K562 (cell line): ENCODE results near the gene MDP1. TPM values are rescaled to one million over a fixed set of nuclear protein-coding genes. Genes with fewer than 3 reads are reported as not detected.

ENCODE experiments used
- ATAC-seq: fragments of 200-7000 bp; cut with Tn5 transposase; 3 replicates; pipeline ENCODE4 v1.9.1; 2020; ENCODE audit warnings: moderate library complexity
- BruUV-seq: library from RNA; stranded (reverse); fragments of 400-500 nt; replicated peaks from 2 replicates; lab custom pipeline; 2021; lab: Mats Ljungman, UMichigan
- CTCF ChIA-PET: fragments of 300-600 bp; formaldehyde crosslinking; extraction: SDS; loops from one replicate; lab custom pipeline; 2021; ENCODE audit warnings: low intra/inter-chr PET ratio; lab: Yijun Ruan, JAX
- POLR2A ChIA-PET: fragments of 300-600, 350-650 bp; sonication (Branson Sonifier 250); formaldehyde crosslinking; extraction: SDS; loops from one replicate; lab custom pipeline; 2021; ENCODE audit warnings: antibody characterized with exemption, inconsistent platforms; lab: Yijun Ruan, JAX
- DNase-seq, 4 experiments: peaks; one replicate each; pipeline versions ENCODE4 v3.0.0 to v3.0.0-alpha.2; 2011 to 2018; ENCODE audit warnings: low spot score in 3 of 4, mixed read lengths in 3 of 4; ENCODE audit errors: extremely low read depth in 1 of 4
- FAIRE-seq: peaks from 2 replicates; lab custom pipeline; 2011; peaks lifted over from hg19 to GRCh38; lab: Jason Lieb, UNC
- H2AFZ ChIP-seq: 2 replicates; pipeline ENCODE4 v1.6.0; 2011; ENCODE audit warnings: low read depth, low read length, control low read depth, inconsistent platforms
- H3K27ac ChIP-seq: fragments of 200-600 bp; 3 replicates; pipeline ENCODE4 v1.8.0; 2011; ENCODE audit warnings: low read depth, mild to moderate bottlenecking, control low read depth, inconsistent platforms, low read length, moderate library complexity, mixed read lengths; ENCODE audit errors: extremely low read depth
- H3K27me3 ChIP-seq, 2 experiments: fragments of 300-600 bp in 1 of 2; 2 replicates in 1 of 2; 3 replicates in 1 of 2; pipeline versions ENCODE4 v1.6.0 to v1.8.0; 2011; ENCODE audit warnings: inconsistent platforms in 2 of 2, low read length in 2 of 2, mild to moderate bottlenecking in 1 of 2, mixed read lengths in 1 of 2, moderate library complexity in 1 of 2; ENCODE audit not compliant: control insufficient read depth in 2 of 2, insufficient read depth in 2 of 2
- H3K36me3 ChIP-seq: fragments of 300-600 bp; 3 replicates; pipeline ENCODE4 v1.8.0; 2011; ENCODE audit warnings: mild to moderate bottlenecking, low read length, inconsistent platforms; ENCODE audit not compliant: control insufficient read depth, insufficient read depth
- H3K4me1 ChIP-seq, 2 experiments: fragments of 200-600 bp in 1 of 2; replicated peaks in 1 of 2; 2 replicates in 1 of 2; 3 replicates in 1 of 2; pipeline versions ENCODE4 v1.5.1 to v1.8.0; 2011; ENCODE audit warnings: inconsistent platforms in 2 of 2, low read length in 2 of 2, mild to moderate bottlenecking in 1 of 2, mixed read lengths in 1 of 2, moderate library complexity in 1 of 2; ENCODE audit not compliant: control insufficient read depth in 2 of 2, insufficient read depth in 2 of 2
- H3K4me2 ChIP-seq: 2 replicates; pipeline ENCODE4 v1.6.1; 2011; ENCODE audit warnings: low read length, control low read depth, inconsistent platforms, mixed read lengths; ENCODE audit not compliant: insufficient read depth
- H3K4me3 ChIP-seq: fragments of 200-600 bp; sonication (generic), shearing (Covaris generic); 2 replicates; pipeline ENCODE4 v1.5.1; 2016; ENCODE audit warnings: control low read depth, inconsistent platforms
- H3K79me2 ChIP-seq: fragments of 200-600 bp; 3 replicates; pipeline ENCODE4 v1.8.0; 2011; ENCODE audit warnings: low read length, inconsistent platforms; ENCODE audit not compliant: control insufficient read depth, insufficient read depth
- H3K9ac ChIP-seq, 2 experiments: 2 replicates each; pipeline versions ENCODE4 v1.6.0 to v1.6.1; 2011; ENCODE audit warnings: low read depth in 2 of 2, low read length in 2 of 2, control low read depth in 1 of 2, inconsistent platforms in 1 of 2, mild to moderate bottlenecking in 1 of 2, mixed read lengths in 1 of 2; ENCODE audit not compliant: insufficient read depth in 1 of 2
- H3K9me1 ChIP-seq: one replicate; pipeline ENCODE4 v1.6.0; 2011; ENCODE audit warnings: inconsistent platforms, mild to moderate bottlenecking, low read length, moderate library complexity; ENCODE audit not compliant: control insufficient read depth, insufficient read depth
- H3K9me3 ChIP-seq: replicated peaks from 2 replicates; pipeline ENCODE4 v1.5.1; 2011; ENCODE audit warnings: low read depth, low read length, inconsistent platforms; ENCODE audit not compliant: control insufficient read depth, insufficient read depth
- H4K20me1 ChIP-seq: replicated peaks from 2 replicates; pipeline ENCODE4 v1.6.1; 2011; ENCODE audit warnings: low read length, inconsistent platforms, mixed read lengths; ENCODE audit not compliant: control insufficient read depth, insufficient read depth
- MTA3 ChIP-seq: fragments of 450-650 bp; formaldehyde crosslinking; IDR thresholded peaks from 2 replicates; pipeline ENCODE4 v1.6.1; 2017; ENCODE audit warnings: mild to moderate bottlenecking, borderline replicate concordance
- NR2C2 ChIP-seq, 2 experiments: fragments of 200-800 bp in 1 of 2; sonication (Bioruptor generic) in 1 of 2; sonication (generic) in 1 of 2; formaldehyde crosslinking in 1 of 2; IDR thresholded peaks; 2 replicates each; pipeline versions ENCODE4 v1.6.1 to v1.8.0; 2016 to 2022; ENCODE audit warnings: mild to moderate bottlenecking in 1 of 2, missing compliant biosample characterization in 1 of 2, missing genetic modification characterization in 1 of 2, missing genetic modification reagents in 1 of 2
- SMARCC2 ChIP-seq: fragments of 450-650 bp; IDR thresholded peaks from 2 replicates; pipeline ENCODE4 v1.6.1; 2017; ENCODE audit warnings: antibody characterized with exemption, moderate library complexity, mild to moderate bottlenecking, low read depth
- SREBF2 ChIP-seq: sonication (generic); formaldehyde crosslinking; IDR thresholded peaks from 2 replicates; pipeline ENCODE4 v1.4.0; 2020; ENCODE audit warnings: mild to moderate bottlenecking, missing genetic modification reagents
- ZNF431 ChIP-seq: sonication (generic); formaldehyde crosslinking; IDR thresholded peaks from 2 replicates; pipeline ENCODE4 v1.8.0; 2022; ENCODE audit warnings: mild to moderate bottlenecking, missing genetic modification reagents
- WGBS: fragments of 100-300 bp; shearing (Covaris generic); methylation state at CpG from one replicate; pipeline ENCODE4 v1.1.6; 2016; ENCODE audit warnings: low coverage, mixed read lengths; ENCODE audit not compliant: insufficient coverage; ENCODE audit errors: missing lambda C conversion rate; 5-methylcytosine and 5-hydroxymethylcytosine counted together
- in situ Hi-C: fragments of 300-500 bp; cut with MboI; formaldehyde crosslinking; loops from 4 replicates; pipeline ENCODE4 v1.15.0; 2018; ENCODE audit warnings: inconsistent platforms, mixed read lengths
- intact Hi-C: fragments of 100-400 bp; cut with micrococcal nuclease; formaldehyde crosslinking; loops from 2 replicates; pipeline ENCODE4 v1.14.2; 2022
- polyA plus RNA-seq, 8 experiments: library from polyadenylated mRNA; depleted of rRNA in 4 of 8; stranded (reverse) in 5 of 8; unstranded in 3 of 8; fragments of >200 nt; fragmentation: Nextera tagmentation in 2 of 8; fragmentation: Illumina TruSeq in 1 of 8; extraction: Ambion mirVana in 2 of 8; extraction: Trizol in 1 of 8; gene quantifications; 2 replicates each; pipeline versions ENCODE4 v1.2.1 to v1.2.3, GENCODE V29; 2011 to 2014; ENCODE audit warnings: inconsistent platforms in 1 of 8, missing spikeins in 1 of 8
- total RNA-seq, 7 experiments: library from RNA; depleted of rRNA in 6 of 7; stranded (reverse); fragments of >200 nt in 6 of 7; fragmentation: Illumina TruSeq in 2 of 7; extraction: Trizol in 2 of 7; gene quantifications; 2 replicates each; pipeline versions ENCODE4 v1.2.1 to v1.2.3, GENCODE V29; 2011 to 2021; ENCODE audit warnings: low replicate concordance in 1 of 7

MDP1 gene
- total and polyA plus RNA-seq, 9 of the 15 experiments (the other 6 are each of a cell fraction or from before 2014, with no cell fraction given), result 2.7 to 29.6 (median 11.0) TPM

- in situ Hi-C loops, result no loop called here
- H2AFZ ChIP-seq, result peak overlapping the region; percentile 11; the same call in 1 of the 2 replicates
- peaks cover 3% of the 10 kb centered on the region for H3K9me1 ChIP-seq
- H3K4me2 ChIP-seq, result peak overlapping the region; percentile 87; the same call in 1 of the 2 replicates
- POLR2A ChIA-PET, result interaction anchor here (0.6 to 1.3 kb wide), 8 partner anchors 10 to 111 kb away, joined by 3 to 9 read pairs (median 4); partner anchors contain the start of genes DHRS1, IRF9, NOP9 and TINF2
- no peak for DNase-seq
- peak overlapping the region in 1 of 2 experiments; percentile 38; a peak in 2 of 4 replicates for H3K9ac ChIP-seq
- TF ChIP-seq ZNF431 (CRISPR knock-in tag) (no peak), SMARCC2 (no peak), MTA3 (no peak), NR2C2 (CRISPR knock-in tag; IDR thresholded peaks at IDR 0.05) (no peak), NR2C2 (tag; IDR thresholded peaks at IDR 0.05) (peak; percentile 9; the same call in 1 of the 2 replicates), SREBF2 (CRISPR knock-in tag) (no peak)
- TF ChIP-seq, all 486 proteins: peak for 1
- no peaks in the 10 kb centered on the region for H3K27me3 ChIP-seq
- peaks cover 25% of the 10 kb centered on the region for H3K79me2 ChIP-seq
- H3K4me1 ChIP-seq, result peaks cover 0 to 21% of the 10 kb centered on the region in 2 experiments; a peak in 3 of 5 replicates
- no peak overlapping the region; the same call in 2 of the 3 replicates for H3K27ac ChIP-seq
- WGBS, result 0% methylated on average over 1 of the region's 3 CpGs
- FAIRE-seq (no peak), ATAC-seq (no peak)
- H3K9me3 ChIP-seq, result no peaks in the 10 kb centered on the region
- peak overlapping the region; percentile 71; the same call in 1 of the 2 replicates for H3K4me3 ChIP-seq
- CTCF ChIA-PET, result no interaction called here
- H4K20me1 ChIP-seq, result peaks cover 9% of the 10 kb centered on the region; the same call in 1 of the 2 replicates
- no TSS peak for BruUV-seq
- intact Hi-C loops, result no loop called here
- peaks cover 66% of the 10 kb centered on the region; the same call in 2 of the 3 replicates for H3K36me3 ChIP-seq
Measured at GRCh38 chr14:24189059-24189375, 26.8 kb downstream of the MDP1 start.
